Keratinocyte (primary cell): ENCODE results near the gene CCAR1. TPM values are rescaled to one million over a fixed set of nuclear protein-coding genes. Genes with fewer than 3 reads are reported as not detected.
"Not testable (repeated sequence)": the region's sequence is repeated elsewhere in the genome, so short reads cannot be mapped to it uniquely, and the experiment has no call there.

ENCODE experiments used
- DNase-seq: peaks from one replicate; pipeline ENCODE4 v3.0.0-alpha.2; 2011; ENCODE audit warnings: low read depth, missing footprints, low spot score
- FAIRE-seq: peaks from 2 replicates; lab custom pipeline; 2011; peaks lifted over from hg19 to GRCh38; lab: Jason Lieb, UNC
- H2AFZ ChIP-seq: 2 replicates; pipeline ENCODE4 v1.6.0; 2012; ENCODE audit warnings: low read length, control low read depth, inconsistent platforms; ENCODE audit not compliant: control insufficient read depth
- H3K27ac ChIP-seq: 2 replicates; pipeline ENCODE4 v1.5.1; 2011; ENCODE audit warnings: low read length; ENCODE audit not compliant: control insufficient read depth, insufficient read depth
- H3K27me3 ChIP-seq: 3 replicates; pipeline ENCODE4 v1.6.0; 2011; ENCODE audit warnings: low read length; ENCODE audit not compliant: control insufficient read depth, insufficient read depth; ENCODE audit errors: extremely low read depth
- H3K36me3 ChIP-seq, 2 experiments: 2 replicates in 1 of 2; 3 replicates in 1 of 2; pipeline ENCODE4 v1.5.1; 2011; ENCODE audit warnings: low read length in 2 of 2, mild to moderate bottlenecking in 1 of 2; ENCODE audit not compliant: control insufficient read depth in 2 of 2, insufficient read depth in 2 of 2; ENCODE audit errors: extremely low read depth in 1 of 2
- H3K4me1 ChIP-seq: 3 replicates; pipeline ENCODE4 v1.5.1; 2011; ENCODE audit warnings: low read length; ENCODE audit not compliant: control insufficient read depth, insufficient read depth; ENCODE audit errors: extremely low read depth
- H3K4me2 ChIP-seq: 3 replicates; pipeline ENCODE4 v1.6.0; 2011; ENCODE audit warnings: low read depth, low read length; ENCODE audit not compliant: control insufficient read depth, insufficient read depth; ENCODE audit errors: extremely low read depth
- H3K4me3 ChIP-seq, 3 experiments: fragments of 200-600 bp in 1 of 3; sonication (generic) in 1 of 3; 2 replicates in 2 of 3; 3 replicates in 1 of 3; pipeline ENCODE4 v1.5.1; 2011 to 2016; ENCODE audit warnings: low read length in 3 of 3, mild to moderate bottlenecking in 3 of 3, control low read depth in 2 of 3, inconsistent platforms in 1 of 3, low read depth in 1 of 3, mixed read lengths in 1 of 3, mixed run types in 1 of 3, moderate library complexity in 1 of 3; ENCODE audit not compliant: control insufficient read depth in 2 of 3, insufficient read depth in 2 of 3; ENCODE audit errors: extremely low read depth in 1 of 3
- H3K79me2 ChIP-seq: 2 replicates; pipeline ENCODE4 v1.6.0; 2012; ENCODE audit warnings: low read length; ENCODE audit not compliant: control insufficient read depth, insufficient read depth
- H3K9ac ChIP-seq: 3 replicates; pipeline ENCODE4 v1.6.0; 2011; ENCODE audit warnings: low read length; ENCODE audit not compliant: control insufficient read depth, insufficient read depth; ENCODE audit errors: extremely low read depth
- H3K9me1 ChIP-seq: 3 replicates; pipeline ENCODE4 v1.6.0; 2011; ENCODE audit warnings: low read length; ENCODE audit not compliant: control insufficient read depth, insufficient read depth; ENCODE audit errors: extremely low read depth
- H3K9me3 ChIP-seq: 2 replicates; pipeline ENCODE4 v1.5.1; 2012; ENCODE audit warnings: low read depth, low read length; ENCODE audit not compliant: control insufficient read depth
- H4K20me1 ChIP-seq: 3 replicates; pipeline ENCODE4 v1.6.0; 2011; ENCODE audit warnings: low read length; ENCODE audit not compliant: control insufficient read depth, insufficient read depth; ENCODE audit errors: extremely low read depth
- EZH2 ChIP-seq: IDR thresholded peaks from one replicate; pipeline ENCODE4 v1.6.1; 2012; ENCODE audit warnings: inconsistent platforms, mild to moderate bottlenecking, low read length, moderate library complexity
- dilution Hi-C: fragments of 300-500 bp; cut with MboI; formaldehyde crosslinking; loops from one replicate; pipeline ENCODE4 v1.7.0; 2020; ENCODE audit warnings: low sequenced_read_pairs; ENCODE audit not compliant: extremely low pct_ligation_motif_present
- polyA plus RNA-seq, 5 experiments: library from polyadenylated mRNA; depleted of rRNA in 3 of 5; stranded (reverse) in 3 of 5; stranded (forward) in 1 of 5; unstranded in 1 of 5; fragments of >200 nt; gene quantifications; 1 replicate in 1 of 5; 2 replicates in 3 of 5; 3 replicates in 1 of 5; pipeline versions ENCODE4 v1.2.1 to v1.2.3, GENCODE V29; 2011 to 2012; ENCODE audit warnings: missing spikeins in 2 of 5, low read depth in 1 of 5, low replicate concordance in 1 of 5
- TF ChIP-seq, protein P1 (sequence below), 3 experiments: IDR thresholded peaks in 1 of 3; conservative IDR thresholded peaks in 1 of 3; optimal IDR thresholded peaks in 1 of 3; 2 replicates in 2 of 3; 3 replicates in 1 of 3; pipeline versions ENCODE3 to v1.5.1; 2011; ENCODE audit warnings: low read length in 3 of 3, mild to moderate bottlenecking in 3 of 3, moderate library complexity in 2 of 3, control low read depth in 1 of 3, inconsistent platforms in 1 of 3; ENCODE audit not compliant: insufficient read depth in 2 of 3; ENCODE audit errors: extremely low read depth in 1 of 3

CCAR1 gene
- polyA plus RNA-seq, 1 donor (not counting 4 experiments of a cell fraction or from before 2014, with no cell fraction given), result 59.1 TPM

DNA sequence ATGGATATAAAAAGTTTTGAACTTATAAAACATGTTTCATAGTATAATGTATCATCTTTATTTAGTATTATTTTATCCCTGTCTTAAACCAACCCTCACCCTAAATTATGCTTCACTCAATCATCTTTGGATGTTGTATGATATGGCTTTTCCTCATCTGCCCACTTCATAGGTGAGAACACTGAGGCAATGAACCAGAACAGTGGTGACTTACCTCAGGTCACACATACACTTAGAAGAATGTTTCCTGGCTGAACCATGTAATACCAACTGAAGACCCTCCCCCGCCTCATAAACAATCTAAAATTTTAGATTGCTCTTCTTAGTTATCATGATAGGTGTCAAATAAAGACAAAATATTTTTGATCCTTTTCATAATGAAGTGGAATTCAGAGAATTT lies 83.7 kb downstream of the CCAR1 start:
- H3K4me1 ChIP-seq, result no peaks in the 10 kb centered on the region
- DNase-seq (no peak), FAIRE-seq (no peak)
- H3K9me1 ChIP-seq, result no peaks in the 10 kb centered on the region
- dilution Hi-C loops, result no loop called here
- H3K36me3 ChIP-seq, result no peaks in the 10 kb centered on the region
- TF ChIP-seq, protein P1, sequence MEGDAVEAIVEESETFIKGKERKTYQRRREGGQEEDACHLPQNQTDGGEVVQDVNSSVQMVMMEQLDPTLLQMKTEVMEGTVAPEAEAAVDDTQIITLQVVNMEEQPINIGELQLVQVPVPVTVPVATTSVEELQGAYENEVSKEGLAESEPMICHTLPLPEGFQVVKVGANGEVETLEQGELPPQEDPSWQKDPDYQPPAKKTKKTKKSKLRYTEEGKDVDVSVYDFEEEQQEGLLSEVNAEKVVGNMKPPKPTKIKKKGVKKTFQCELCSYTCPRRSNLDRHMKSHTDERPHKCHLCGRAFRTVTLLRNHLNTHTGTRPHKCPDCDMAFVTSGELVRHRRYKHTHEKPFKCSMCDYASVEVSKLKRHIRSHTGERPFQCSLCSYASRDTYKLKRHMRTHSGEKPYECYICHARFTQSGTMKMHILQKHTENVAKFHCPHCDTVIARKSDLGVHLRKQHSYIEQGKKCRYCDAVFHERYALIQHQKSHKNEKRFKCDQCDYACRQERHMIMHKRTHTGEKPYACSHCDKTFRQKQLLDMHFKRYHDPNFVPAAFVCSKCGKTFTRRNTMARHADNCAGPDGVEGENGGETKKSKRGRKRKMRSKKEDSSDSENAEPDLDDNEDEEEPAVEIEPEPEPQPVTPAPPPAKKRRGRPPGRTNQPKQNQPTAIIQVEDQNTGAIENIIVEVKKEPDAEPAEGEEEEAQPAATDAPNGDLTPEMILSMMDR (optimal IDR thresholded peaks at IDR 0.05 in 1 of 3, IDR thresholded peaks at IDR 0.05 in 1 of 3, conservative IDR thresholded peaks at IDR 0.05 in 1 of 3; ENCODE audit: extremely low read depth in 1 of 3, insufficient read depth in 2 of 3, low read length in 3 of 3), result no peak
- no peak for TF ChIP-seq EZH2
- no peak overlapping the region for H3K4me2 ChIP-seq
- H3K27ac ChIP-seq, result no peak overlapping the region
- H3K4me3 ChIP-seq, result no peak overlapping the region
- H3K9ac ChIP-seq, result no peak overlapping the region
- no peaks in the 10 kb centered on the region for H3K9me3 ChIP-seq
- no peak overlapping the region for H2AFZ ChIP-seq
- H4K20me1 ChIP-seq, result no peaks in the 10 kb centered on the region
- no peaks in the 10 kb centered on the region for H3K79me2 ChIP-seq
- H3K27me3 ChIP-seq, result no peaks in the 10 kb centered on the region

DNA sequence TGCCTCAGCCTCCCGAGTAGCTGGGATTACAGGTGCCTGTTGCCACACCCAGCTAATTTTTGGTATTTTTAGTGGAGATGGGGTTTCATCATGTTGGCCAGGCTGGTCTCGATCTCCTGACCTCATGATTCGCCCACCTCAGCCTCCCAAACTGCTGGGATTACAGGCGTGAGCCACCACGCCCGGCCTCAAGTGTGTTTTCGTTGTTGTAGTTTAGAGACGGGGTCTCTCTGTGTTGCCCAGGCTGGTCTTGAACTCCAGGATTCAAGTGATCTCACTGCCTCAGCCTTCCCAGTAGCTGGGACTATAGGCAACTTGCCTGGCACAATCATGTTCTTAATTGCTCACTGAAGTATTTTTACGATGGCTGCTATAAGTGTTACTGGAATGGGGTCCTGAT lies 89.8 kb downstream of the CCAR1 start:
- H2AFZ ChIP-seq, DNase-seq, H3K4me2 ChIP-seq, H3K36me3 ChIP-seq, H3K4me3 ChIP-seq, H3K9me1 ChIP-seq, FAIRE-seq, H3K27me3 ChIP-seq, H3K4me1 ChIP-seq, dilution Hi-C loops, H3K9me3 ChIP-seq, H4K20me1 ChIP-seq, H3K9ac ChIP-seq, H3K79me2 ChIP-seq, H3K27ac ChIP-seq: not testable (repeated sequence)

DNA sequence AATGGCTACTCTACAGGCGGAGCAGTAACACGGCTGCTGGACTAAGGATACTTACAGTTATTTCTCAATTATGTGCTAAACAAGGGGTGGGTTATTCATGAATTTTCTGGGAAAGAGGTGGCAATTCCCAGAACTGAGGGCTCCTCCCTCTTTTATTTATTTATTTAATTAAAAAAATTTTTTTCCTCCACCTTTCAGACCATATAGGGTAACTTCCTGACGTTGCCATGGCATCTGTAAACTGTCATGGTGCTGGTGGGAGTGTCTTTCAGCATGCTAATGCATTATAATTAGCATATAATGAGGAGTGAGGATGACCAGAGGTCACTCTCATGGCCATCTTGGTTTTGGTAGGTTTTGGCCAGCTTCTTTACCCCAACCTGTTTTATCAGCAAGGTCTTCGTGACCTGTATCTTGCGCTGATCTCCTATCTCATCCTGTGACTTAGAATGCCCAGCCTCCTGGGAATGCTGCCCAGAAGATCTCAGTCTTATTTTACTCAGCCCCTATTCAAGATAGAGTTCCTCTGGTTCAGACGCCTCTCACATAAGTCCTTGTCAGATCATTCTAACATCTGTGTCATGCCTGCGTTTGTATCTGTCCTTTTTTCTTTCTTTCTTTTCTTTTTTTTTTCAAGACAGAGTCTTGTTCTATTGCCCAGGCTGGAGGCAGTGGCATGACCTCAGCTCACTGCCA lies 90.4 kb downstream of the CCAR1 start:
- H2AFZ ChIP-seq, result no peak overlapping the region
- H3K27ac ChIP-seq, result no peak overlapping the region
- H3K9me3 ChIP-seq, result no peaks in the 10 kb centered on the region
- TF ChIP-seq, protein P1 (optimal IDR thresholded peaks at IDR 0.05 in 1 of 3, IDR thresholded peaks at IDR 0.05 in 1 of 3, conservative IDR thresholded peaks at IDR 0.05 in 1 of 3; ENCODE audit: extremely low read depth in 1 of 3, insufficient read depth in 2 of 3, low read length in 3 of 3), result no peak
- TF ChIP-seq EZH2, result no peak
- no peak overlapping the region for H3K4me2 ChIP-seq
- no peaks in the 10 kb centered on the region for H4K20me1 ChIP-seq
- H3K36me3 ChIP-seq, result no peaks in the 10 kb centered on the region
- FAIRE-seq (no peak), DNase-seq (no peak)
- dilution Hi-C loops, result no loop called here
- H3K4me3 ChIP-seq, result no peak overlapping the region
- no peaks in the 10 kb centered on the region for H3K9me1 ChIP-seq
- no peaks in the 10 kb centered on the region for H3K27me3 ChIP-seq
- H3K4me1 ChIP-seq, result peaks cover 1% of the 10 kb centered on the region
- H3K79me2 ChIP-seq, result no peaks in the 10 kb centered on the region
- no peak overlapping the region for H3K9ac ChIP-seq
